Ishikawa (cell line): ENCODE data around the gene RIMOC1.

Experiments used
- CREB1 ChIP-seq: IDR thresholded peaks from 2 replicates; pipeline ENCODE4 v1.6.1; 2012; ENCODE audit warnings: low read depth
- EP300 ChIP-seq: IDR thresholded peaks from 2 replicates; pipeline ENCODE4 v1.6.1; 2012; ENCODE audit warnings: borderline replicate concordance
- FOXM1 ChIP-seq: IDR thresholded peaks from 2 replicates; pipeline ENCODE4 v1.6.1; 2012; ENCODE audit warnings: low read depth, borderline replicate concordance
- NFIC ChIP-seq: IDR thresholded peaks from 2 replicates; pipeline ENCODE4 v1.6.1; 2012
- REST ChIP-seq: IDR thresholded peaks from 2 replicates; pipeline ENCODE4 v1.6.1; 2012; ENCODE audit warnings: low read depth, mild to moderate bottlenecking
- TAF1 ChIP-seq: IDR thresholded peaks from 2 replicates; pipeline ENCODE4 v1.6.1; 2012; ENCODE audit warnings: low read depth, mild to moderate bottlenecking
- YY1 ChIP-seq: IDR thresholded peaks from 2 replicates; pipeline ENCODE4 v1.6.1; 2012; ENCODE audit warnings: low read depth
- TF ChIP-seq, protein P1 (sequence below): IDR thresholded peaks from 2 replicates; pipeline ENCODE4 v1.6.1; 2012

DNA sequence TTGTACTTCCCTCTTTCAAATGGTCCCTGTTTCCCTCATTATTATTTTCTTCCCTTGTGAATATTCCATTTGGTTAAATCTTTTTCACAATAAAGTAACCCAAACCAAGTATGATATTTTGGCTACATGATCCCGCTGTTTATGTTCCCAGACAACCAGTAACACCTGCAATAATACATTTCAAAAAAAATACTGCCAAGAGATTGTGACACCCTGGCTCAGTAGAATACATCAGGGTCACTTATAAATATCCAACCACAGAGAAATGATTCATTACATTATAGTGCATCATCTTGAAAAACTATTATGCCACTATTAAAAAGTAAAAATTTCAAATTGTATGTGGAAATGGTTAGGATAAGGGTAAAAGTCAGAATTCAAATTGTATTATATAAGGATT lies 26.7 kb upstream of the RIMOC1 start:
- TF ChIP-seq TAF1 (no peak), YY1 (no peak), REST (no peak), EP300 (no peak), FOXM1 (no peak), NFIC (no peak), CREB1 (no peak)
- TF ChIP-seq, protein P1, sequence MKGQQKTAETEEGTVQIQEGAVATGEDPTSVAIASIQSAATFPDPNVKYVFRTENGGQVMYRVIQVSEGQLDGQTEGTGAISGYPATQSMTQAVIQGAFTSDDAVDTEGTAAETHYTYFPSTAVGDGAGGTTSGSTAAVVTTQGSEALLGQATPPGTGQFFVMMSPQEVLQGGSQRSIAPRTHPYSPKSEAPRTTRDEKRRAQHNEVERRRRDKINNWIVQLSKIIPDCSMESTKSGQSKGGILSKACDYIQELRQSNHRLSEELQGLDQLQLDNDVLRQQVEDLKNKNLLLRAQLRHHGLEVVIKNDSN, result no peak
